GM12892 (cell line): ENCODE measurements around the gene ZIK1.

Experiments used
- POLR2A ChIP-seq: IDR thresholded peaks from 2 replicates; pipeline ENCODE4 v1.6.1; 2011; ENCODE audit warnings: low read depth, low read length, control low read depth
- POLR2AphosphoS5 ChIP-seq: IDR thresholded peaks from 2 replicates; pipeline ENCODE4 v1.6.1; 2011; ENCODE audit warnings: low read depth, low read length, control low read depth
- TAF1 ChIP-seq: IDR thresholded peaks from 2 replicates; pipeline ENCODE4 v1.6.1; 2011; ENCODE audit warnings: low read depth, mild to moderate bottlenecking, control low read depth, low read length, borderline replicate concordance

DNA sequence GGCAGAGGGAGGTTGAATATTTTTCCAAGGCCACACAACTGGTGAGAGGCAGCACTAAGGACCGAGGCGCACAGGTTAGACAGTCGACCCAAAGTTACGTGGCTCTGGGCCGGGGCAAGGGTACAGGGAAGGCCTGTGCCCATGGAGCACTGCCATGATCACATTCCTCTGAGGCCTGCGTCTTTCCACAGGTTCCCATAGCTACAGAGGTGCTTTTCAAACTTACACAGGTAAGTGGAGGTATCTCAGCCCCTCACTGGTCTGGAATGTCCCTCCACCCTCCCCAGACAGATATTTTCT lies 49.8 kb downstream of the ZIK1 start:
- TF ChIP-seq POLR2A (no peak), POLR2AphosphoS5 (no peak), TAF1 (no peak)
